Aorta (tissue), 5 donors: ENCODE data around the gene C1orf185. TPM values are rescaled to one million over a fixed set of nuclear protein-coding genes. Genes with fewer than 3 reads are reported as not detected.
"Not testable (repeated sequence)": the region's sequence is repeated elsewhere in the genome, so short reads cannot be mapped to it uniquely, and the experiment has no call there.

Experiments
- ATAC-seq: fragments of 200-7000 bp; cut with Tn5 transposase; one replicate; pipeline ENCODE4 v1.9.1; 2022; ENCODE audit warnings: moderate library complexity; ENCODE audit not compliant: low FRiP score
- DNase-seq, 2 donors: peaks; one replicate each; pipeline ENCODE4 v3.0.0-alpha.2; 2020
- H3K27ac ChIP-seq, 2 donors: one replicate each; pipeline ENCODE4 v1.5.1; 2013; ENCODE audit warnings: low read length in 2 of 2, mild to moderate bottlenecking in 2 of 2, moderate library complexity in 2 of 2, control low read depth in 1 of 2, inconsistent platforms in 1 of 2, low read depth in 1 of 2
- H3K27me3 ChIP-seq, 2 donors: one replicate each; pipeline ENCODE4 v1.6.1; 2013; ENCODE audit warnings: control low read depth in 1 of 2, low read length in 1 of 2, mild to moderate bottlenecking in 1 of 2, moderate library complexity in 1 of 2; ENCODE audit not compliant: insufficient read depth in 2 of 2, control insufficient read depth in 1 of 2
- H3K36me3 ChIP-seq, 2 donors: one replicate each; pipeline ENCODE4 v1.6.1; 2013; ENCODE audit warnings: control low read depth in 1 of 2, low read length in 1 of 2, mild to moderate bottlenecking in 1 of 2; ENCODE audit not compliant: insufficient read depth in 2 of 2, control insufficient read depth in 1 of 2
- H3K4me1 ChIP-seq, 2 donors: one replicate each; pipeline ENCODE4 v1.6.1; 2013; ENCODE audit warnings: low read length in 2 of 2, control low read depth in 1 of 2, mild to moderate bottlenecking in 1 of 2, moderate library complexity in 1 of 2; ENCODE audit not compliant: insufficient read depth in 2 of 2, control insufficient read depth in 1 of 2
- H3K4me3 ChIP-seq, 2 donors: one replicate each; pipeline ENCODE4 v1.5.1; 2013; ENCODE audit warnings: low read length in 2 of 2, control low read depth in 1 of 2, mild to moderate bottlenecking in 1 of 2
- H3K9me3 ChIP-seq: one replicate; pipeline ENCODE4 v1.6.1; 2013; ENCODE audit warnings: mild to moderate bottlenecking, low read length; ENCODE audit not compliant: control insufficient read depth
- WGBS, 2 donors: extraction: QIAGEN DNeasy Blood & Tissue Kit; methylation state at CpG; one replicate each; pipeline ENCODE4 v1.1.7; 2013; 5-methylcytosine and 5-hydroxymethylcytosine counted together
- intact Hi-C, 2 donors: fragments of 100-400 bp; cut with DNase I; formaldehyde crosslinking; loops; one replicate each; pipeline versions ENCODE4 v1.14.2 to v1.15.0; 2022
- polyA plus RNA-seq, 2 donors: library from polyadenylated mRNA; stranded (reverse); fragments of 200-250 nt; gene quantifications; one replicate each; pipeline ENCODE4 v1.2.3, GENCODE V29; 2013
- total RNA-seq, 2 donors: library from RNA; stranded (reverse); fragmentation: NEBNext Ultra II Directional; extraction: Animal tissue kit (Norgen Biotek cat#: 25700); gene quantifications; one replicate each; pipeline ENCODE4 v1.2.1, GENCODE V29; 2021
- donor health status: healthy with polysubstance abuse.
- donor health status: Bipolar disorder and iron deficiency.
- donor health status: DM: no; HTN: no; CAD: no.
- donor health status: DM: no; HTN: no; CAD: no.
- donor health status: DM: yes; HTN: yes; CAD: no.

C1orf185 gene
- total and polyA plus RNA-seq, 4 donors: not detected

- H3K27ac ChIP-seq: no peak overlapping the region
- H3K4me3 ChIP-seq: no peak overlapping the region
- no peaks in the 10 kb centered on the region for H3K27me3 ChIP-seq
- DNase-seq: no peak
- 45 to 56% methylated on average over 2 of the region's 2 CpGs for WGBS, 2 donors
- intact Hi-C loops: no loop called here
- no peaks in the 10 kb centered on the region for H3K36me3 ChIP-seq
- no peak for ATAC-seq
- H3K4me1 ChIP-seq: no peaks in the 10 kb centered on the region
- peaks cover 2% of the 10 kb centered on the region for H3K9me3 ChIP-seq
Observed at GRCh38 chr1:51175278-51175677, 73.2 kb downstream of the C1orf185 start.

GRCh38 chr1:51177988-51178387 is 76.0 kb downstream of the C1orf185 start:
- ATAC-seq, H3K4me1 ChIP-seq, H3K27ac ChIP-seq, intact Hi-C loops, H3K4me3 ChIP-seq, H3K36me3 ChIP-seq, H3K9me3 ChIP-seq, H3K27me3 ChIP-seq, DNase-seq: not testable (repeated sequence)
- 87 to 90% methylated on average over 6 of the region's 6 CpGs for WGBS, 2 donors

- Histone ChIP-seq H3K36me3 (no peaks in the 10 kb centered on the region), H3K27ac (no peak overlapping the region), H3K27me3 (no peaks in the 10 kb centered on the region), H3K9me3 (no peaks in the 10 kb centered on the region), H3K4me1 (no peaks in the 10 kb centered on the region), H3K4me3 (no peak overlapping the region)
- DNase-seq: no peak
- intact Hi-C loops: loop anchor here (2.0 to 5.0 kb wide), 2 partner anchors 316 to 413 kb away; no protein-coding TSS in a partner anchor
- no peak for ATAC-seq
Observed at GRCh38 chr1:51188230-51188629, 86.2 kb downstream of the C1orf185 start.

GRCh38 chr1:51189421-51190073 is 87.5 kb downstream of the C1orf185 start:
- Histone ChIP-seq H3K9me3 (no peaks in the 10 kb centered on the region), H3K36me3 (no peaks in the 10 kb centered on the region), H3K27ac (no peak overlapping the region), H3K27me3 (no peaks in the 10 kb centered on the region), H3K4me3 (no peak overlapping the region), H3K4me1 (no peaks in the 10 kb centered on the region)
- DNase-seq (no peak), ATAC-seq (peak; percentile 73)
- WGBS, 2 donors: 41 to 44% methylated on average over 2 of the region's 2 CpGs
- intact Hi-C loops: loop anchor here (2.0 to 5.0 kb wide), 4 partner anchors 107 to 415 kb away; no protein-coding TSS in a partner anchor

GRCh38 chr1:51190961-51191360 is 88.9 kb downstream of the C1orf185 start:
- no peaks in the 10 kb centered on the region for H3K36me3 ChIP-seq
- H3K4me3 ChIP-seq: no peak overlapping the region
- DNase-seq (no peak), ATAC-seq (no peak)
- 43 to 54% methylated on average over 1 of the region's 1 CpG for WGBS, 2 donors
- H3K4me1 ChIP-seq: no peaks in the 10 kb centered on the region
- H3K27me3 ChIP-seq: no peaks in the 10 kb centered on the region
- intact Hi-C loops: loop anchor here (2.0 to 5.0 kb wide), 2 partner anchors 106 kb away; no protein-coding TSS in a partner anchor
- H3K9me3 ChIP-seq: no peaks in the 10 kb centered on the region
- H3K27ac ChIP-seq: no peak overlapping the region

GRCh38 chr1:51192213-51192843 is 90.3 kb downstream of the C1orf185 start:
- WGBS, 2 donors: 32 to 41% methylated on average over 3 of the region's 3 CpGs
- H3K36me3 ChIP-seq: no peaks in the 10 kb centered on the region
- DNase-seq (peak; percentile 74 to 83), ATAC-seq (no peak)
- intact Hi-C loops: loop anchor here in 1 of 2 donors (5.0 kb wide), 1 partner anchor 105 kb away; no protein-coding TSS in a partner anchor
- H3K4me1 ChIP-seq: no peaks in the 10 kb centered on the region
- no peak overlapping the region for H3K27ac ChIP-seq
- H3K4me3 ChIP-seq: no peak overlapping the region
- H3K27me3 ChIP-seq: no peaks in the 10 kb centered on the region
- no peaks in the 10 kb centered on the region for H3K9me3 ChIP-seq

GRCh38 chr1:51193564-51193963 is 91.5 kb downstream of the C1orf185 start:
- Histone ChIP-seq H3K27ac (no peak overlapping the region), H3K4me1 (no peaks in the 10 kb centered on the region), H3K36me3 (no peaks in the 10 kb centered on the region), H3K4me3 (no peak overlapping the region), H3K9me3 (no peaks in the 10 kb centered on the region), H3K27me3 (no peaks in the 10 kb centered on the region)
- no peak for ATAC-seq
- no peak for DNase-seq
- intact Hi-C loops: loop anchor here in 1 of 2 donors (5.0 kb wide), 1 partner anchor 104 kb away; no protein-coding TSS in a partner anchor
